Suprapubic skin (tissue), 4 donors: ENCODE measurements around the gene LYST. TPM values are rescaled to one million over a fixed set of nuclear protein-coding genes. Genes with fewer than 3 reads are reported as not detected.

Experiments
- DNase-seq, 2 donors: peaks; one replicate each; pipeline ENCODE4 v3.0.0-alpha.2; 2019; ENCODE audit warnings: low spot score in 2 of 2
- H3K27ac ChIP-seq: fragments of 200-600 bp; sonication (generic); one replicate; pipeline ENCODE4 v1.5.1; 2019
- H3K27me3 ChIP-seq: fragments of 200-600 bp; sonication (generic); one replicate; pipeline ENCODE4 v1.5.1; 2019
- H3K36me3 ChIP-seq: fragments of 200-600 bp; sonication (generic); one replicate; pipeline ENCODE4 v1.5.1; 2019
- H3K4me1 ChIP-seq: fragments of 200-600 bp; sonication (generic); one replicate; pipeline ENCODE4 v1.5.1; 2019
- H3K4me3 ChIP-seq: fragments of 200-600 bp; sonication (generic); one replicate; pipeline ENCODE4 v1.5.1; 2019; ENCODE audit warnings: mild to moderate bottlenecking
- H3K9me3 ChIP-seq: fragments of 200-600 bp; sonication (generic); one replicate; pipeline ENCODE4 v1.5.1; 2019
- CTCF ChIP-seq, 2 donors: fragments of 200-600 bp in 1 of 2; fragments of 450-650 bp in 1 of 2; sonication (generic) in 1 of 2; IDR thresholded peaks; one replicate each; pipeline ENCODE4 v1.5.1; 2016 to 2019; ENCODE audit warnings: antibody characterized with exemption in 2 of 2, mild to moderate bottlenecking in 1 of 2, moderate library complexity in 1 of 2
- EP300 ChIP-seq: sonication (generic); formaldehyde crosslinking; IDR thresholded peaks from one replicate; pipeline ENCODE4 v1.6.1; 2017; ENCODE audit warnings: antibody characterized with exemption
- POLR2A ChIP-seq, 2 donors: fragments of 450-650 bp; IDR thresholded peaks; one replicate each; pipeline ENCODE4 v1.6.1; 2017; ENCODE audit warnings: antibody characterized with exemption in 2 of 2, mild to moderate bottlenecking in 2 of 2, moderate library complexity in 2 of 2
- POLR2AphosphoS5 ChIP-seq, 3 donors: sonication (generic); formaldehyde crosslinking; IDR thresholded peaks; one replicate each; pipeline ENCODE4 v1.6.1; 2017; ENCODE audit warnings: antibody characterized with exemption in 3 of 3
- WGBS: methylation state at CpG from one replicate; pipeline ENCODE4 v1.1.5; 2018; 5-methylcytosine and 5-hydroxymethylcytosine counted together
- total RNA-seq, 4 donors: library from RNA; depleted of rRNA; stranded (reverse); fragments of >200 nt; gene quantifications; one replicate each; pipeline ENCODE4 v1.1.0, GENCODE V29; 2016

Gene LYST
- total RNA-seq, 4 donors from 2014 or later = 40.1 to 118 (median 68.8) TPM

- TF ChIP-seq CTCF (IDR thresholded peaks at IDR 0.05) (no peak), EP300 (no peak), POLR2AphosphoS5 (IDR thresholded peaks at IDR 0.05) (no peak), POLR2A (IDR thresholded peaks at IDR 0.05) (no peak)
- 96% methylated on average over 2 of the region's 2 CpGs for WGBS
Observed at GRCh38 chr1:235722858-235723257, 143.8 kb downstream of the LYST start.

GRCh38 chr1:235721982-235722381 is 144.7 kb downstream of the LYST start:
- DNase-seq = no peak
- no peaks in the 10 kb centered on the region for H3K27me3 ChIP-seq
- TF ChIP-seq POLR2AphosphoS5 (IDR thresholded peaks at IDR 0.05) = no peak
- TF ChIP-seq CTCF (IDR thresholded peaks at IDR 0.05) = no peak
- no peak for TF ChIP-seq EP300
- no peak for TF ChIP-seq POLR2A (IDR thresholded peaks at IDR 0.05)
- H3K36me3 ChIP-seq = peaks cover 76% of the 10 kb centered on the region
- H3K9me3 ChIP-seq = no peaks in the 10 kb centered on the region
- 91% methylated on average over 4 of the region's 4 CpGs for WGBS
- H3K4me3 ChIP-seq = no peak overlapping the region
- H3K27ac ChIP-seq = no peak overlapping the region
- H3K4me1 ChIP-seq = no peaks in the 10 kb centered on the region

More at GRCh38 chr1:235722858-235723257, 143.8 kb downstream of the LYST start:
- Histone ChIP-seq H3K36me3 (peaks cover 74% of the 10 kb centered on the region), H3K27me3 (no peaks in the 10 kb centered on the region), H3K27ac (no peak overlapping the region), H3K9me3 (no peaks in the 10 kb centered on the region), H3K4me1 (no peaks in the 10 kb centered on the region), H3K4me3 (no peak overlapping the region)
- no peak for DNase-seq

GRCh38 chr1:235720544-235720943 is 146.2 kb downstream of the LYST start:
- 91% methylated on average over 4 of the region's 4 CpGs for WGBS
- no peak overlapping the region for H3K4me3 ChIP-seq
- no peaks in the 10 kb centered on the region for H3K27me3 ChIP-seq
- no peaks in the 10 kb centered on the region for H3K9me3 ChIP-seq
- no peaks in the 10 kb centered on the region for H3K4me1 ChIP-seq
- no peak for DNase-seq
- TF ChIP-seq POLR2A (IDR thresholded peaks at IDR 0.05) (no peak), CTCF (IDR thresholded peaks at IDR 0.05) (no peak), EP300 (no peak), POLR2AphosphoS5 (IDR thresholded peaks at IDR 0.05) (no peak)
- no peak overlapping the region for H3K27ac ChIP-seq
- peaks cover 85% of the 10 kb centered on the region for H3K36me3 ChIP-seq

- peaks cover 64% of the 10 kb centered on the region for H3K36me3 ChIP-seq
- H3K27ac ChIP-seq = no peak overlapping the region
- H3K4me3 ChIP-seq = no peak overlapping the region
- H3K27me3 ChIP-seq = no peaks in the 10 kb centered on the region
- no peak for DNase-seq
- TF ChIP-seq POLR2A (IDR thresholded peaks at IDR 0.05) (no peak), EP300 (no peak), CTCF (IDR thresholded peaks at IDR 0.05) (no peak), POLR2AphosphoS5 (IDR thresholded peaks at IDR 0.05) (no peak)
- no peaks in the 10 kb centered on the region for H3K4me1 ChIP-seq
- H3K9me3 ChIP-seq = no peaks in the 10 kb centered on the region
- 92% methylated on average over 4 of the region's 4 CpGs for WGBS
Observed at GRCh38 chr1:235714205-235714897, 152.4 kb downstream of the LYST start.

GRCh38 chr1:235712812-235713211 is 153.9 kb downstream of the LYST start:
- Histone ChIP-seq H3K36me3 (peaks cover 66% of the 10 kb centered on the region), H3K27me3 (no peaks in the 10 kb centered on the region), H3K4me1 (no peaks in the 10 kb centered on the region), H3K9me3 (no peaks in the 10 kb centered on the region), H3K4me3 (no peak overlapping the region), H3K27ac (no peak overlapping the region)
- no peak for DNase-seq
- WGBS = 100% methylated on average over 1 of the region's 1 CpG
- TF ChIP-seq EP300 (no peak), CTCF (IDR thresholded peaks at IDR 0.05) (no peak), POLR2A (IDR thresholded peaks at IDR 0.05) (no peak), POLR2AphosphoS5 (IDR thresholded peaks at IDR 0.05) (no peak)
